ENCODE data around the gene SIRPB1. TPM values are rescaled to one million over a fixed set of nuclear protein-coding genes. Genes with fewer than 3 reads are reported as not detected.

SIRPB1 gene
- total and polyA plus RNA-seq, 10 of the 15 experiments (the other 5 are each of a cell fraction or from before 2014, with no cell fraction given): 3.4 to 33.8 (median 14.1) TPM

DNA sequence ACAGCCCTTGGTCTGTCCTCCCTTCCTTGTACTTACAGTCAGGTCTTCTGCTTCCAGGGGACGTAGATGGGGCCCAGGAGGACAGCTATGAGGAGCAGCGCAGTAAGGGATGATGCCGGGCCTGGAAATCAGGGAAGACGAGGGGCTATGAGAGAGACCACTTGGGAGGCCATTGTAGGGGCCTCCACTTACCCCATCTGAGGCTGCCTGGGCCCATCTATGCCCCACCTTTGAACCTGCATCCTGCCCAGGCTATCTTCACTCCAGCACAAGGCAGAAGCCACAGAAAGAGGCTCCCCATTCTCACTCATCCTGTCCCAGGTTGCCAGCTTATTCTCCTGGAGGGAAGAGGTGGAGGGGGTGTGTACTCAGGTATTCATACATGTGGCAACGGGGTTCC is 10.4 kb upstream of the SIRPB1 start:
- Histone ChIP-seq H3K27ac (ENCODE audit: control insufficient read depth, insufficient read depth) (no peak overlapping the region), H2AFZ (ENCODE audit: control insufficient read depth, low read depth, low read length) (no peak overlapping the region), H3K4me3 (no peak overlapping the region), H3K27me3 (replicated peaks in 1 of 2; ENCODE audit: control insufficient read depth in 2 of 2, insufficient read depth in 2 of 2, low read length in 1 of 2) (no peaks in the 10 kb centered on the region), H4K20me1 (ENCODE audit: control insufficient read depth, insufficient read depth) (no peaks in the 10 kb centered on the region), H3K4me1 (ENCODE audit: control insufficient read depth, insufficient read depth, low read length) (peaks cover 12% of the 10 kb centered on the region), H3K4me2 (ENCODE audit: control insufficient read depth, insufficient read depth) (no peak overlapping the region), H3K9ac (ENCODE audit: control insufficient read depth, insufficient read depth, low read length) (no peak overlapping the region), H3K36me3 (ENCODE audit: control insufficient read depth in 2 of 2, insufficient read depth in 2 of 2, low read length in 1 of 2) (no peaks in the 10 kb centered on the region), H3K79me2 (ENCODE audit: control insufficient read depth, insufficient read depth, low read length) (no peaks in the 10 kb centered on the region; the same call in 1 of the 2 replicates), H3K9me3 (replicated peaks; ENCODE audit: control insufficient read depth, insufficient read depth, low read length) (no peaks in the 10 kb centered on the region)
- SMC1A ChIA-PET (ENCODE audit: uncharacterized antibody, unreplicated experiment): interaction anchor here (2.5 kb wide), 1 partner anchor 104 kb away, joined by 12 read pairs; no protein-coding TSS in a partner anchor
- FAIRE-seq (no peak), DNase-seq (ENCODE audit: low read depth, low spot score) (no peak), ATAC-seq (no peak)
- WGBS (ENCODE audit: insufficient coverage, insufficient replicate concordance, low lambda C conversion rate, missing lambda C conversion rate): 27% methylated on average over 5 of the region's 5 CpGs
- CTCF ChIA-PET: interaction anchor here (1.1 kb wide), 1 partner anchor 126 kb away, joined by 3 read pairs; no protein-coding TSS in a partner anchor
- no TSS peak for BruUV-seq (replicated peaks)
- RAD21 ChIA-PET (ENCODE audit: unreplicated experiment): no interaction called here
- TF ChIP-seq BACH1 (IDR thresholded peaks at IDR 0.05; ENCODE audit: borderline replicate concordance): no peak
- TF ChIP-seq MYB (IDR thresholded peaks at IDR 0.05; ENCODE audit: borderline replicate concordance, low read depth, low read length): no peak
- TF ChIP-seq, protein P1, sequence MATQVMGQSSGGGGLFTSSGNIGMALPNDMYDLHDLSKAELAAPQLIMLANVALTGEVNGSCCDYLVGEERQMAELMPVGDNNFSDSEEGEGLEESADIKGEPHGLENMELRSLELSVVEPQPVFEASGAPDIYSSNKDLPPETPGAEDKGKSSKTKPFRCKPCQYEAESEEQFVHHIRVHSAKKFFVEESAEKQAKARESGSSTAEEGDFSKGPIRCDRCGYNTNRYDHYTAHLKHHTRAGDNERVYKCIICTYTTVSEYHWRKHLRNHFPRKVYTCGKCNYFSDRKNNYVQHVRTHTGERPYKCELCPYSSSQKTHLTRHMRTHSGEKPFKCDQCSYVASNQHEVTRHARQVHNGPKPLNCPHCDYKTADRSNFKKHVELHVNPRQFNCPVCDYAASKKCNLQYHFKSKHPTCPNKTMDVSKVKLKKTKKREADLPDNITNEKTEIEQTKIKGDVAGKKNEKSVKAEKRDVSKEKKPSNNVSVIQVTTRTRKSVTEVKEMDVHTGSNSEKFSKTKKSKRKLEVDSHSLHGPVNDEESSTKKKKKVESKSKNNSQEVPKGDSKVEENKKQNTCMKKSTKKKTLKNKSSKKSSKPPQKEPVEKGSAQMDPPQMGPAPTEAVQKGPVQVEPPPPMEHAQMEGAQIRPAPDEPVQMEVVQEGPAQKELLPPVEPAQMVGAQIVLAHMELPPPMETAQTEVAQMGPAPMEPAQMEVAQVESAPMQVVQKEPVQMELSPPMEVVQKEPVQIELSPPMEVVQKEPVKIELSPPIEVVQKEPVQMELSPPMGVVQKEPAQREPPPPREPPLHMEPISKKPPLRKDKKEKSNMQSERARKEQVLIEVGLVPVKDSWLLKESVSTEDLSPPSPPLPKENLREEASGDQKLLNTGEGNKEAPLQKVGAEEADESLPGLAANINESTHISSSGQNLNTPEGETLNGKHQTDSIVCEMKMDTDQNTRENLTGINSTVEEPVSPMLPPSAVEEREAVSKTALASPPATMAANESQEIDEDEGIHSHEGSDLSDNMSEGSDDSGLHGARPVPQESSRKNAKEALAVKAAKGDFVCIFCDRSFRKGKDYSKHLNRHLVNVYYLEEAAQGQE (IDR thresholded peaks at IDR 0.05; ENCODE audit: low read depth, low read length): no peak
- in situ Hi-C loops (cut with MboI) (no loop called here), intact Hi-C loops (cut with micrococcal nuclease; ENCODE audit: unreplicated experiment) (loop anchor here (5.0 kb wide), 1 partner anchor 123 kb away; no protein-coding TSS in a partner anchor)
- POLR2A ChIA-PET: no interaction called here

DNA sequence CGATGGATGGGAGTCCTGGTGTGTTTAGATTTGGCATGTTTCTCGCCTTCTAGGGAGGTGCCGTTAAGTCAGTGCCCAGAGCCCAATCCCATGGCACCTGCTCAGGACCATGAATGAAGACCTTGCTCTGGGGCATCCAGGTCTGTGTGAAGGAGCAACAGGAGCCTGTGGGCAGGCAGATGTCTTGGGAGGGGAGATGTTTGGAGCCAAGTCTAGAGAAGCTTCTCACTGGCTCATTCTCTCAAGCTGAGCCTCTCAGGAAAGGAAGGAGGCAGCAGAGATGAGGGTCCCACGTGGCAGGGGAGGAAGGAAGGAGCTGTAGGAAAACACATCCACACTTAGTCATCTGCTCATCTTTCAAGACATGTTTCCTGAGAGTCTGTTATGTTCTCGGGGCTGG is 9.5 kb upstream of the SIRPB1 start:
- in situ Hi-C loops (cut with MboI): no loop called here
- Histone ChIP-seq H3K9me3 (replicated peaks; ENCODE audit: control insufficient read depth, insufficient read depth, low read length) (no peaks in the 10 kb centered on the region), H3K36me3 (ENCODE audit: control insufficient read depth in 2 of 2, insufficient read depth in 2 of 2, low read length in 1 of 2) (no peaks in the 10 kb centered on the region)
- no peak for TF ChIP-seq ZBED1 (IDR thresholded peaks at IDR 0.05; ENCODE audit: borderline replicate concordance)
- TF ChIP-seq NBN (IDR thresholded peaks at IDR 0.05): no peak
- TF ChIP-seq TCF12 (IDR thresholded peaks at IDR 0.05; ENCODE audit: low read depth, low read length): no peak
- TF ChIP-seq TARDBP (IDR thresholded peaks at IDR 0.05; ENCODE audit: borderline replicate concordance): no peak
- no peak for TF ChIP-seq SPI1 (IDR thresholded peaks at IDR 0.05; ENCODE audit: borderline replicate concordance, insufficient read depth, low read depth, low read length)
- no peak for TF ChIP-seq ZSCAN29 (IDR thresholded peaks at IDR 0.05)
- TF ChIP-seq, protein P2, sequence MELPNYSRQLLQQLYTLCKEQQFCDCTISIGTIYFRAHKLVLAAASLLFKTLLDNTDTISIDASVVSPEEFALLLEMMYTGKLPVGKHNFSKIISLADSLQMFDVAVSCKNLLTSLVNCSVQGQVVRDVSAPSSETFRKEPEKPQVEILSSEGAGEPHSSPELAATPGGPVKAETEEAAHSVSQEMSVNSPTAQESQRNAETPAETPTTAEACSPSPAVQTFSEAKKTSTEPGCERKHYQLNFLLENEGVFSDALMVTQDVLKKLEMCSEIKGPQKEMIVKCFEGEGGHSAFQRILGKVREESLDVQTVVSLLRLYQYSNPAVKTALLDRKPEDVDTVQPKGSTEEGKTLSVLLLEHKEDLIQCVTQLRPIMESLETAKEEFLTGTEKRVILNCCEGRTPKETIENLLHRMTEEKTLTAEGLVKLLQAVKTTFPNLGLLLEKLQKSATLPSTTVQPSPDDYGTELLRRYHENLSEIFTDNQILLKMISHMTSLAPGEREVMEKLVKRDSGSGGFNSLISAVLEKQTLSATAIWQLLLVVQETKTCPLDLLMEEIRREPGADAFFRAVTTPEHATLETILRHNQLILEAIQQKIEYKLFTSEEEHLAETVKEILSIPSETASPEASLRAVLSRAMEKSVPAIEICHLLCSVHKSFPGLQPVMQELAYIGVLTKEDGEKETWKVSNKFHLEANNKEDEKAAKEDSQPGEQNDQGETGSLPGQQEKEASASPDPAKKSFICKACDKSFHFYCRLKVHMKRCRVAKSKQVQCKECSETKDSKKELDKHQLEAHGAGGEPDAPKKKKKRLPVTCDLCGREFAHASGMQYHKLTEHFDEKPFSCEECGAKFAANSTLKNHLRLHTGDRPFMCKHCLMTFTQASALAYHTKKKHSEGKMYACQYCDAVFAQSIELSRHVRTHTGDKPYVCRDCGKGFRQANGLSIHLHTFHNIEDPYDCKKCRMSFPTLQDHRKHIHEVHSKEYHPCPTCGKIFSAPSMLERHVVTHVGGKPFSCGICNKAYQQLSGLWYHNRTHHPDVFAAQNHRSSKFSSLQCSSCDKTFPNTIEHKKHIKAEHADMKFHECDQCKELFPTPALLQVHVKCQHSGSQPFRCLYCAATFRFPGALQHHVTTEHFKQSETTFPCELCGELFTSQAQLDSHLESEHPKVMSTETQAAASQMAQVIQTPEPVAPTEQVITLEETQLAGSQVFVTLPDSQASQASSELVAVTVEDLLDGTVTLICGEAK (IDR thresholded peaks at IDR 0.05; ENCODE audit: borderline replicate concordance): no peak
- TF ChIP-seq DPF2 (IDR thresholded peaks at IDR 0.05): no peak

More for the DNA sequence above, 9.5 kb upstream of the SIRPB1 start:
- BruUV-seq (replicated peaks): no TSS peak
- no peak for FAIRE-seq
- Histone ChIP-seq H4K20me1 (ENCODE audit: control insufficient read depth, insufficient read depth) (no peaks in the 10 kb centered on the region), H3K9ac (ENCODE audit: control insufficient read depth, insufficient read depth, low read length) (no peak overlapping the region), H2AFZ (ENCODE audit: control insufficient read depth, low read depth, low read length) (no peak overlapping the region), H3K79me2 (ENCODE audit: control insufficient read depth, insufficient read depth, low read length) (no peaks in the 10 kb centered on the region; the same call in 1 of the 2 replicates), H3K4me2 (ENCODE audit: control insufficient read depth, insufficient read depth) (no peak overlapping the region), H3K4me1 (ENCODE audit: control insufficient read depth, insufficient read depth, low read length) (peaks cover 12% of the 10 kb centered on the region), H3K27ac (ENCODE audit: control insufficient read depth, insufficient read depth) (no peak overlapping the region), H3K27me3 (replicated peaks in 1 of 2; ENCODE audit: control insufficient read depth in 2 of 2, insufficient read depth in 2 of 2, low read length in 1 of 2) (no peaks in the 10 kb centered on the region), H3K4me3 (no peak overlapping the region)
- intact Hi-C loops (cut with micrococcal nuclease; ENCODE audit: unreplicated experiment): no loop called here
- ChIA-PET CTCF (interaction anchor here (1.1 kb wide), 1 partner anchor 125 kb away, joined by 3 read pairs; no protein-coding TSS in a partner anchor), SMC1A (ENCODE audit: uncharacterized antibody, unreplicated experiment) (interaction anchor here (1.0 kb wide), 1 partner anchor 102 kb away, joined by 3 read pairs; no protein-coding TSS in a partner anchor), RAD21 (ENCODE audit: unreplicated experiment) (no interaction called here), POLR2A (no interaction called here)
- 25% methylated on average over 5 of the region's 5 CpGs for WGBS (ENCODE audit: insufficient coverage, insufficient replicate concordance, low lambda C conversion rate, missing lambda C conversion rate)
- DNase-seq (ENCODE audit: low read depth, low spot score): no peak
- ATAC-seq: no peak
